HS-5 (cell line): Measurements from ENCODE around the gene RC3H2.
"Not testable (repeated sequence)": the region's sequence is repeated elsewhere in the genome, so short reads cannot be mapped to it uniquely, and the experiment has no call there.

Experiments
- DNase-seq: peaks from one replicate; pipeline ENCODE4 v3.0.0-alpha.2; 2012; ENCODE audit warnings: low read depth

Gene RC3H2

GRCh38 chr9:122929796-122930354, 24.7 kb upstream of the RC3H2 start:
- DNase-seq: no peak

DNA sequence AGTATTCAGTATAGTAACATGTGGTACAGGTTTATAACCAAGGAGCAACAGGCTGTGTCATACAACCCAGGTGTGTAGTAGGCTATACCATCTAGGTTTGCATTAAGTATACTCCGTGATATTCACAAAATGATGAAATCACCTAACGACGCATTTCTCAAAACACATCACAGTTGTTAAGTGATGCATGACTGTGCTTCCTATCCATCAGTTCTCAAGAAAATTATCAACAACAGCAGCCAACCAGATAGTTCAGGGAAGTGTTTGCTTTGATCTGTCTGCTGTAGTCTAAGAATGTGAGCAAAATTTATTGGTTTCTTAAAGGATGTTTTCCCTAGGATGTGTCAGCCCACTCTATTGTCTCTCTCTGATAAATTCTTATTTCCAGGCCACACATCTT, 18.8 kb upstream of the RC3H2 start:
- DNase-seq: no peak

DNA sequence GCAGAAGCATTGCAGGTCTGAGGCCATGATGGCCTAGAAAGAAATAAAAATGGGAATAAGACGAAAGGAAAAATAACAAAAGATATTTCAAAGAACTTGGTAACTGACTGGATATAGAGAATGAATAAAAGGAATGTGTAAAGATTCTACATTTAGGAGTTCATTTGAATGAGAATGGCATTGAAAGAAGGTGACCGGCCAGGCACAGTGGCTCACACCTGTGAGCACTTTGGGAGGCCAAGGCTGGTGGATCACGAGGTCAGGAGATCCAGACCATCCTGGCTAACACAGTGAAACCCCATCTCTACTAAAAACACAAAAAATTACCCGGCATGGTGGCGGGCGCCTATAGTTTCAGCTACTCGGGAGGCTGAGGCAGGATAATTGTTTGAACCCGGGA, 17.6 kb upstream of the RC3H2 start:
- no peak for DNase-seq

DNA sequence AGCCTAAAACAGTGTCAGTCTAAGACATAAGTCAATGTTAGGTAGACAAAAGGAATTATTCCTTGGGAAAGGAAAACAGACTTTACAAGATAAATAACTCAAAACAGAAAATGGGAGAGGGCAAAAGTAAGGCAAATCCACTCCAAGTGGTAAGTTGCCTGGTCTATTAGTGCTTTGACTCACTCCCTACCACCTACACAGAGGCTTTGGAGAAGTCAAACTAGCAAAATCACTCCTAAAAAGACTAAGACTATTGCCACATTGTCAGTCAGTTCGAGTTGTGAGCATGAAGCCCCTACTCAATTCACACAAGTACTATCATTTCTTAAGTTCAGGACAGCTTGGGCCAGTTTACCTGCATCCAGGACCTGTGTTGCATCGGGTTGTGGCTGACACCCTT, 13.2 kb upstream of the RC3H2 start:
- DNase-seq: no peak

GRCh38 chr9:122912964-122913673, 8.0 kb upstream of the RC3H2 start, which contains the start of gene ZBTB6:
ZBTB6 (minus strand) TSS chr9:122913323; CDS start chr9:122912072, 1,251 bp downstream.
- peak; percentile 65 for DNase-seq

- DNase-seq: no peak
Measured at GRCh38 chr9:122912671-122912963, 7.5 kb upstream of the RC3H2 start.

GRCh38 chr9:122906122-122906521, 963 bp upstream of the RC3H2 start:
- DNase-seq: not testable (repeated sequence)

DNA sequence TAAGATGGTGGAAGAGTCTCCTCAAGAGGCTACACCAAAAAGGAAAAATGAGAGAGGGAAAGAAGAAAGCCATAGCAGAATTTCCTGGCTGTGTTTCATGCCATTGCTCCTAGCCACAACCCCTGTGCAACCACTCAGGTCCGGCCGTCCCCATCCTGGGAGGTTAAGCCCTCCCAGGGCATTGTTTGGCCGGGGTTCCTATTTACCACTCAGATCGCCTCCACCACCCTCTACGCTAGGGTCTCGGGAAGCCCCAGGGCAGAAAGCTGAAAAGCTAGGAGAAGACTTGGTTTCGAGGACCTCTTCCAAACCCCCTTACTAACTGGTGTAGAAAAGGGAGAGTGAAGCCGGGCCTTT, 715 bp downstream of the RC3H2 start:
- no peak for DNase-seq

DNA sequence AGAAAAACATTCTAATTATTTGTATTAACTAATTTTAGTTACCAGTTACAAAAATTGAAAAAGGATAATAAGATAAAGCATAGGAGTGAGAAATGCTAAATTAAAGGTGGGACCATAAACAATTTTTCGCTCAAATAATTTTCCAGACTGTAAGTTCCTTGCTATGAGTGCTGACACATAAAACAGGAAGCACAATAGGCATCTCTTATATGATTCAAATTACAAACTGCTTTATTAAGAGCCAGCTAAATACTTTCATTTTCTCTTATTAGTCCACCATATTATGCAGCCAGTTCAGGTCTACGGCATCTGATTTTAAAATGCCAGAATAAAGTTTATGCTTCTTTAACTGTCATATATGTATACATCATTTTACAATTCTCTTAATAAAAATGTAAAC, 4.4 kb downstream of the RC3H2 start:
- no peak for DNase-seq

- DNase-seq: no peak
Measured at GRCh38 chr9:122897969-122898368, 7.2 kb downstream of the RC3H2 start.

DNA sequence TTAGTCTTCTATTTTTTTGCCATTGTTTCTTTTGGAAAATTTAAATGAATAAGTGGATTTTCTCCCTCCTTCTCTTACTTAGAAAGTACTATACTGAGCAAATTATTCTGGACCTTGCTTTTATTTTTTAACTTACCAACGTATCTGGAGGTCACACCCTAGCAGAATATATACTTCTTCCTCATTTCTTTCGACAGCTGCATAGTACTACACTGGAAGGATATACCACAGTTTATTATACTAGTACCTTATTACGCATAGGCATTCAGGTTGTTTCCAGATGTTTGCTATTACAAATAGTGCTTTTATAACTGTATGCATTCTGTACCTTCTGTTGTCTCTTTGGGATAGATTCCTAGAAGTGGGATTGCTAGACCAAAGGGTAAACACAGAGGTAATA, 16.7 kb downstream of the RC3H2 start:
- DNase-seq: no peak

GRCh38 chr9:122883125-122883524, 22.0 kb downstream of the RC3H2 start:
- DNase-seq: no peak

DNA sequence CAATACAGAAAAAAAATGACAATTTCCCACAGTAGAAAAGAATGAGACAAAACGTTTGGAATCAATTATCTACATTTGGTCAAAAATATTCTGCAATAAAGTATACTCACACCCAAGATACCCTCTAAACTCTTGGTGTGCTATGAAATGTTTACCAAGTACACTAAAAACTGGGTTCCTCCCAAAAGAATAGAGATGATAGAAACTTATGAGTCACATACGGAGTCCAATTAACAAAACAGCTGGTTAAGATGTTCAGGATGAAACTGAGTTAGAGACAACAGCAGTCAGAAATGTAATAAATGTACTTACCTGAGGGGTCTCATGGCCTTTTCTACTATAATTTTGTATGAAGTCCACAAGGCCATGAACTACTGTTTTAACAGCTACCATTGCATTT, 25.7 kb downstream of the RC3H2 start:
- DNase-seq: no peak

DNA sequence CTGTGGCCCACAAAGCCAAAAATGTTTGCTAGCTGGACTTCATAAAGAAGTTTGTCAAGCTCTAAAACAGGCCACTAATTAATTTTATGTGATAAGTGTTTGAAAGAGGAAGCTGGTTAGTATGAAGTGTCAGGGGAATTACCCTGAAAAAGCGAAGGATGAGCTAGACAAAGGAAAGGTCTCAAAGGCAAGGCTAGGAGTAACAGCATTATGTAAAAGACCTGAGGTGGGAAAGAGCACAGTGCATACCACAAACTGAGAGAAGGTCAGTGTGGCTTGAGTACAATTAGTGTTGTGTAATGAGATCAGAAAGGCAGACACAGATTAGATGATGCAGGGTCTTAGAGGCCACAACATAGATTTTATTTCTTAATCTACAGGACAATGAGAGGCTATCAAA, 29.6 kb downstream of the RC3H2 start:
- no peak for DNase-seq

DNA sequence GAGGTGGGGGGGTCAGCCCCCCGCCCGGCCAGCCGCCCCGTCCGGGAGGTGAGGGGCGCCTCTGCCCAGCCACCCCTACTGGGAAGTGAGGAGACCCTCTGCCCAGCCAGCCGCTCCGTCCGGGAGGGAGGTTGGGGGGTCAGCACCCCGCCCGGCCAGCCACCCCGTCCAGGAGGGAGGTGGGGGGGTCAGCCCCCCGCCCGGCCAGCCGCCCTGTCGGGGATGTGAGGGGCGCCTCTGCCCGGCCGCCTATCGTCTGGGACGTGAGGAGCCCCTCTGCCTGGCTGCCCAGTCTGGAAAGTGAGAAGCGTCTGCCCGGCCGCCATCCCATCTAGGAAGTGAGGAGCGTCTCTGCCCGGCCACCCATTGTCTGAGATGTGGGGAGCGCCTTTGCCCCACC, 37.9 kb downstream of the RC3H2 start:
- DNase-seq: not testable (repeated sequence)

- DNase-seq: no peak
Measured at GRCh38 chr9:122866079-122866478, 39.1 kb downstream of the RC3H2 start.

DNA sequence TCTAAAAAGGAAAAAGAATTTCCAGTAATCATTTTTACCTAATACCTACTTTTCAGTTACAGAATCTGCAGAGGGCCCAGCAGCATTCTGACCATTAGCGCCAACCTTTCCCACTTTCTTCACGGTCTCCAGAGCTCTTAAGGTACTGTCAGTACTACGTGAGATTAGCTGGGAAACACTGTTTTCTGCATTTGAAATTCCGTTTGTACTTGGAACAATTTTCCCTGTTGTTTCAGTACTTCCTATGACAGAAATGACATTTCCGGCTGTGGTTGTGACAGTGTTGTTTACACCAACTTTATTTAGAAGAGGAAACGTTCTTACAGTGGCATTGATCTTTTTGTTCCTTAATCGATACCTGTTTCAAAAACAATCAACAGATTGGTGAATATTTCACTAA, 39.9 kb downstream of the RC3H2 start:
- no peak for DNase-seq

- DNase-seq: no peak
Measured at GRCh38 chr9:122863407-122863806, 41.8 kb downstream of the RC3H2 start.

DNA sequence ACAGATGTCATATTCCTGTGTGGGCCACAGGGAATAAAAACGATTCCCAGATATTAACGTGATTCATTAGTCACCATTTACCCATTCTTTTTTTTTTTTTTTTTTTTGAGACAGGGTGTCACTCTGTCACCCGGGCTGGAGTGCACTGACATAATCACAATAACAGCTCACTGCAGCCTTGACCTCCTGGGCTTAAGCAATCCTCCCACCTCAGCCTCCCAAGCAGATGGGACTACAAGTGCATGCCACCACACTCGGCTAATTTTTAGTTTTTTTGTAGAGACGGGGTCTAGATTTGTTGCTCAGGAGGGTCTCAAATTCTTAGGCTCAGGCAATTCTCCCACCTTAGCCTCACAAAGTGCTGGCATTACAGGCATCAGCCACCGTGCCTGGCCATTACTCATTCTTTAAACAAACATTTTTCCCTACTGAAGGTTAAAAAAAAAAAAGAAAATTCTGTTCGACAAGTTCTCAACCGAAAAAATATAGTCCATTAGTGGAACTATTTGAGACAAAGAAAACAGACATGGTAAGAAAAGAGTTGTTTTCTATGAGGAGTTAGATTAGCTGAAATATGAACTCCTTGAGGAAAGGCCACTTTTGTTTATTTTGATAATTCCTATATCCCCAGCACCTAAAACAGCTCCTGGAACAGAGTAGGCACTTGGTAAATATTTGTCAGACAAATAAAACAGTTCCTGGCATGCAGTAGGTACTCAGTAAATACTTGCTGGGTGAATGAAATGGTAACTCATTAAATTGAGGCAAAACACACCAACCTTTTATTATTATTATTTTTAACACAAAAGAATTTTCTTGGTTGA, 44.6 kb downstream of the RC3H2 start:
- DNase-seq: no peak

DNA sequence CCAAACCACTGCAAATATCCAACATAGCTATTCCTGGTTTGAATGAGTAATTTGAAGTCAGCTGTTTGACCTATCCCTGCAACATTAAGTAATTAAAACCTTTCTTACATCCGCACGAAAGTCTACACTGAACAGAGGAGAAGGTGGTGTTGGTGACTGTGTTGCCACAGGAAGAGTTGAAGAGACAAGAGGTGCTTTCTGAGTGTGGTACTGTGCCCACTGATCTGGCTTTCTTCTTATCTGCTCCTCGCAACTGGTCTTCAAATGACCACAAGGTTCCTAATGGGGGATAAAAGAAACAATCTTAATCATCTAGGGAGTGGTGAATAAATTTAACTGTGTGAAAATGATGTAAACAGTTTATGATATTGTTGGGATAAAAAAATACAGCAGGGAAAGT, 47.3 kb downstream of the RC3H2 start:
- DNase-seq: no peak

DNA sequence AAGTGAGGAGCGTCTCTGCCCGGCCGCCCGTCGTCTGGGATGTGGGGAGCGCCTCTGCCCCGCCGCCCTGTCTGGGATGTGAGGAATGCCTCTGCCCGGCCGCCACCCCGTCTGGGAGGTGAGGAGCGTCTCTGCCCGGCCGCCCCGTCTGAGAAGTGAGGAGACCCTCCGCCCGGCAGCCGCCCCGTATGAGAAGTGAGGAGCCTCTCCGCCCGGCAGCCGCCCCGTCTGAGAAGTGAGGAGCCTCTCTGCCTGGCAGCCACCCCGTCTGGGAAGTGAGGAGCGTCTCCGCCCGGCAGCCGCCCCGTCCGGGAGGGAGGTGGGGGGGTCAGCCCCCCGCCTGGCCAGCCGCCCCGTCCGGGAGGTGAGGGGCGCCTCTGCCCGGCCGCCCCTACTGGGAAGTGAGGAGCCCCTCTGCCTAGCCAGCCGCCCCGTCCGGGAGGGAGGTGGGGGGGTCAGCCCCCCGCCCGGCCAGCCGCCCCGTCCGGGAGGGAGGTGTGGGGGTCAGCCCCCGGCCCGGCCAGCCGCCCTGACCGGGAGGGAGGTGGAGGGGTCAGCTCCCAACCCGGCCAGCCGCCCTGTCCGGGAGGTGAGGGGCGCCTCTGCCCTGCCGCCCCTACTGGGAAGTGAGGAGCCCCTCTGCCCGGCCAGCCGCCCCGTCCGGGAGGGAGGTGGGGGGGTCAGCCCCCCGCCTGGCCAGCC, 52.9 kb downstream of the RC3H2 start:
- not testable (repeated sequence) for DNase-seq

DNA sequence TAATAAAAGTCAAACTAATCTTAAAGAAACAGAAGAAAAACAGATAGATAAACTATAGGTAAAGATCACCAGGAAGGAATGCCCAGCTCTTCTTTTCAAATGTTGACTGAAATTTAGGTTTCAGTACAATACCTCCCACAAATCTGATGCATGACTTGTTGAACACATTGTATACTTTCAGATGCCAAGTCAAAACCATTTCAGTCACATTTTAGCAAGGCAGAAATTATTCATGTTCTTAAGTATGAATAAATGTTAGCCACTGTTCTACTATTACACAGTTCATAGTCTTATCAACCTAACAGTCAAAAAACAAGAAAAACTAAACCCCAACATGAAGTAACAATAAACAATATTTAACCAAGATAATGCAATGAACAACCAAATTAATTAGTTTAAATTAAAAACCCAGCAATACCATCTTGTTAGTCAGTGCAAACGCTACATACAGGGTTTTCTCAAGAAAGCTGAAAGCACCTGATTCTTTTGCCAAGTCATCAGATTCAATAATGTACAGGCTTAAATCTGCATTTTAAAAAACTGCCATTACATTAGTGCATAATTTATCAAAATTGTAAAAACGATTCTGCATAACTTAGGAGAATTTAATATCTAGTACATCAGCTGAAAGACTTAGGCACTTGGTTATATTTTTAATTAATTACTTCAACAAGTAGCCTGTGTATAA, 56.8 kb downstream of the RC3H2 start:
- DNase-seq: no peak
